Measurements from ENCODE around the gene PUSL1. TPM values are rescaled to one million over a fixed set of nuclear protein-coding genes. Genes with fewer than 3 reads are reported as not detected.

PUSL1 gene
- total RNA-seq, 1 experiment from 2014 or later, result 132 TPM

DNA sequence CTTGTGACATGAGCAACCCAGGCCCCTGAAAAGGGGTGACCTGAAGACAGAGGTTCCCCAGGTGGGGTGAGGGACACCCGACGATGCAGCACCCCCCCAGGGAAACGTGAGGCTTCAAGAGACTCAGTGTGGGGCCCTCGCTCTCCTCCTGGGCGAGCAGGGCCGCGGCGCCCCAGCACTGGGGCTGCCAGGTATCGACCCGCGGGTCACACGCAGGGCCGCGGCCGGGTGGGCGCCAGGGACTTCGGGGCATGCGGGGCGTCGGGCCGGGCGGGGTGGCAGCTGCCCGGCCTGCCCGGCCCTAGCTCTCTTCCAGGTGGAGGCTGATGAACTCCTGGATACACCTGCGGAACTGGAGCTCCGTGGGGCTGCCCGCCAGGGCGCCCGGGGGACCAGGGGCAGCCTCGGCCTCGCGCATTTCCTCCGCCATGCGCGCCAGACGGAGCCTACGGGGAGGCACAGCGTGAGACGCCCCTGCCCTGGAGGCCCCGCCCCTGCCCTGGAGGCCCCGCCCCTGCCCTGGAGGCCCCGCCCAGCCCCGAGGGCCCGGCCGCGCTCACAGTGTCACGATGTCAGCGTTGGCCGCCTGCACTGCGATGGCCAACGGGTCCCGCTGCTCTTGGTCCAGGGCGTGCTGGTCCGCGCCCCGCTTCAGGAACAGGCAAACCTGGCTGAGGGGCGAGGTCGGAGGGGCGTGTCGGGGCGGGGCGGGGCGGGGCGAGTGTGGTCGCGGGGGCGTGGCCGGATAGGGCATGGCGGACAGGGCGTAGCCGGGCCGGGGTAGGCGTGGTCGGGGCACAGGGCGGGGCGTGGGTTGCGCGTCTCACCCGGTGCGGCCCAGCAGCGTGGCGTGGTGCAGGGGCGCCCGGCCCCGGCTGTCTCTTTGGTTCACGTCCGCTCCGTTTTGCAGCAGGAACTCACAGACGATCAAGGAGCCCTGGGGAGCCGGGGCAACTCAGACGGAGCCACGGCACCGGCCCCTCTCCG, 14.8 kb upstream of the PUSL1 start:
- POLR2A ChIA-PET (ENCODE audit: unreplicated experiment), result no interaction called here
- H3K4me3 ChIP-seq (ENCODE audit: low read length), result no peak overlapping the region
- no peak overlapping the region for H3K9ac ChIP-seq (ENCODE audit: low read length)
- H3K4me1 ChIP-seq (ENCODE audit: insufficient read depth, low read length), result peaks cover 12% of the 10 kb centered on the region
- H3F3A ChIP-seq (ENCODE audit: low read length, unreplicated experiment), result no peaks in the 10 kb centered on the region
- no peaks in the 10 kb centered on the region for H3K9me2 ChIP-seq (replicated peaks; ENCODE audit: low read length)
- no peak overlapping the region for H3K27ac ChIP-seq (ENCODE audit: low read length)
- H4K20me1 ChIP-seq (ENCODE audit: low read length), result no peaks in the 10 kb centered on the region
- no TSS peak for BruUV-seq (replicated peaks)
- no peak overlapping the region for H3K4me2 ChIP-seq (ENCODE audit: low read length)
- H3K27me3 ChIP-seq (ENCODE audit: low read length), result no peaks in the 10 kb centered on the region
- no peaks in the 10 kb centered on the region for H3K36me3 ChIP-seq (ENCODE audit: low read depth, low read length)
- no peaks in the 10 kb centered on the region for H3K9me3 ChIP-seq (ENCODE audit: low read length)
- no peak for ATAC-seq
- intact Hi-C loops (cut with micrococcal nuclease), result loop anchor here (2.0 to 5.0 kb wide), 2 partner anchors 56 to 171 kb away; no protein-coding TSS in a partner anchor
- TF ChIP-seq EZH2 (IDR thresholded peaks at IDR 0.05; ENCODE audit: low read length, unreplicated experiment), result no peak
- DNase-seq, result no peak
- no peaks in the 10 kb centered on the region for H3K79me2 ChIP-seq (ENCODE audit: low read length)
- CTCF ChIA-PET, result interaction anchor here (0.6 kb wide), 1 partner anchor 16 kb away, joined by 3 read pairs; no protein-coding TSS in a partner anchor
- no peak overlapping the region for H2AFZ ChIP-seq (ENCODE audit: low read length)

DNA sequence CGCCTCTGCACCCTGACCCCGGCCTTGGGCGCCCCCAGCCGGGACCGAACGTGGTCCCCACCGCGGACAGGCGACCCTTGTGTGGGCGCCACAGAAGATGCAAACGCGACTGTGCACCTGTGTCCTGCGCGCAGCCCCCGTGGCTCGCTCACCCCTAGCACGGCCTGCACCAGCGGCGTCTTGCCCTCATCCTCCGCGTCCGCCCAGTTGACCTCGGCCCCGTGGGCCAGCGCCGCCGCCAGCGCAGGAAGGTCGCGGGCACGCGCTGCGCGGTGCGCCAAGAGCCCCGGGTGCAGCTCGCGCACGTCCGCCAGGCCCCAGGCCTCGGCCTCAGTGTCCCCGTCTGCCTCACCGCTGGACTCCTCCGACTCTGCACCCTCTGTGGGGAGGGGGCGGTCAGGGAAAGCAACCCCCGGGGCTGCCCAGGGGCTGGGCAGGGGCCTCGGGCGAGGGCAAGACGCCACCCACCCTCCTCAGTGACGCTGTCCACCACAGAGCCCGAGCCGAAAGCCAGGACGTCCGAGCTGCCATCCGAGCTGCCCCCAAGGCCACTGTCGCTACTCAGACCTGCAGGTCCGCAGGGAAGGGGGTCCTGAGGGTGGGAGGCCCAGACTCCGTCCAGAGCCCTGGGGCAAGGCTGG, 14.0 kb upstream of the PUSL1 start:
- intact Hi-C loops (cut with micrococcal nuclease), result loop anchor here (5.0 kb wide), 1 partner anchor 57 kb away; no protein-coding TSS in a partner anchor
- no peak for ATAC-seq
- POLR2A ChIA-PET (ENCODE audit: unreplicated experiment), result no interaction called here

More for the DNA sequence above, 14.0 kb upstream of the PUSL1 start:
- no peak overlapping the region for H3K4me3 ChIP-seq (ENCODE audit: low read length)
- no peaks in the 10 kb centered on the region for H3F3A ChIP-seq (ENCODE audit: low read length, unreplicated experiment)
- H2AFZ ChIP-seq (ENCODE audit: low read length), result no peak overlapping the region
- TF ChIP-seq CTCF (conservative IDR thresholded peaks at IDR 0.05; ENCODE audit: low read depth, low read length) (no peak), EZH2phosphoT487 (IDR thresholded peaks at IDR 0.05; ENCODE audit: borderline replicate concordance, low read length) (no peak), EZH2 (IDR thresholded peaks at IDR 0.05; ENCODE audit: low read length, unreplicated experiment) (no peak)
- no peak overlapping the region for H3K27ac ChIP-seq (ENCODE audit: low read length)
- H3K4me1 ChIP-seq (ENCODE audit: insufficient read depth, low read length), result peaks cover 12% of the 10 kb centered on the region
- no peaks in the 10 kb centered on the region for H3K27me3 ChIP-seq (ENCODE audit: low read length)
- no peak overlapping the region for H3K9ac ChIP-seq (ENCODE audit: low read length)
- CTCF ChIA-PET, result interaction anchor here (0.5 kb wide), 1 partner anchor 44 kb away, joined by 3 read pairs; no protein-coding TSS in a partner anchor
- H3K36me3 ChIP-seq (ENCODE audit: low read depth, low read length), result no peaks in the 10 kb centered on the region
- no TSS peak for BruUV-seq (replicated peaks)
- H3K9me3 ChIP-seq (ENCODE audit: low read length), result no peaks in the 10 kb centered on the region
- no peak overlapping the region for H3K4me2 ChIP-seq (ENCODE audit: low read length)
- no peak for DNase-seq
- H3K9me2 ChIP-seq (replicated peaks; ENCODE audit: low read length), result no peaks in the 10 kb centered on the region
- H4K20me1 ChIP-seq (ENCODE audit: low read length), result no peaks in the 10 kb centered on the region
- no peaks in the 10 kb centered on the region for H3K79me2 ChIP-seq (ENCODE audit: low read length)

Data from PC-3 (cell line).